Lower leg skin (tissue), 4 donors: ENCODE measurements around the gene NKAIN2. TPM values are rescaled to one million over a fixed set of nuclear protein-coding genes. Genes with fewer than 3 reads are reported as not detected.
"Not testable (repeated sequence)": the region's sequence is repeated elsewhere in the genome, so short reads cannot be mapped to it uniquely, and the experiment has no call there.

ENCODE experiments used
- DNase-seq, 2 donors: peaks; one replicate each; pipeline ENCODE4 v3.0.0-alpha.2; 2019; ENCODE audit warnings: low spot score in 2 of 2
- H3K4me3 ChIP-seq: fragments of 200-600 bp; sonication (generic); 2 replicates; pipeline ENCODE4 v1.5.1; 2017; ENCODE audit warnings: mild to moderate bottlenecking, low read depth; ENCODE audit not compliant: poor library complexity, severe bottlenecking
- POLR2A ChIP-seq, 2 donors: fragments of 450-650 bp; IDR thresholded peaks; one replicate each; pipeline ENCODE4 v1.6.1; 2016 to 2017; ENCODE audit warnings: antibody characterized with exemption in 2 of 2, mild to moderate bottlenecking in 1 of 2, moderate library complexity in 1 of 2
- WGBS, 2 donors: methylation state at CpG; one replicate each; pipeline ENCODE4 v1.1.5; 2018; 5-methylcytosine and 5-hydroxymethylcytosine counted together
- intact Hi-C: fragments of 100-400 bp; cut with DNase I; formaldehyde crosslinking; loops from one replicate; pipeline ENCODE4 v1.15.0; 2023; ENCODE audit warnings: low total_unique reads
- total RNA-seq, 4 donors: library from RNA; depleted of rRNA; stranded (reverse); fragments of >200 nt; gene quantifications; one replicate each; pipeline ENCODE4 v1.1.0, GENCODE V29; 2016
- TF ChIP-seq, protein P1 (sequence below), 3 donors: fragments of 450-650 bp; IDR thresholded peaks; one replicate each; pipeline ENCODE4 v1.5.1; 2016; ENCODE audit warnings: antibody characterized with exemption in 3 of 3, mild to moderate bottlenecking in 3 of 3, moderate library complexity in 2 of 3

The NKAIN2 gene
- total RNA-seq, 4 donors from 2014 or later = 0.37 TPM; not detected in 3

DNA sequence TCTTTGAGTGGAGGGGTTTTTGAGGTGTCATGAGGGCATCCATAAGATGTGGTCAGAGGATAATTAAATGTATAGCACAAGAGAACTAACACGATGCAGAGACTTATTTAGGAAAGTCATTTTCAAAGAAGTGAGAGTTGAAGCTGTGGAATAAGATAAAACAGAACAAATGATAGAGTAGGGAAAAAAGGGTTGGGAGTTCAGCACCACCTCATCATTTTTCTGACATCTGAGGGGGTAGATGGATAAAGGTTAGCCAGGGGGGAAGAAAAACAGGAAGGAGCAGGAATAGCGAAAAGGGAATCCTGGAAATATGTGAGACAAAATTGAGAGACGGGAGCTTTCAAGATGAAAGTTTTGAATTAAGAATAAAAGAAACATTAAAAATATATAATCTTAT is 434.2 kb downstream of the NKAIN2 start:
- TF ChIP-seq, protein P1, sequence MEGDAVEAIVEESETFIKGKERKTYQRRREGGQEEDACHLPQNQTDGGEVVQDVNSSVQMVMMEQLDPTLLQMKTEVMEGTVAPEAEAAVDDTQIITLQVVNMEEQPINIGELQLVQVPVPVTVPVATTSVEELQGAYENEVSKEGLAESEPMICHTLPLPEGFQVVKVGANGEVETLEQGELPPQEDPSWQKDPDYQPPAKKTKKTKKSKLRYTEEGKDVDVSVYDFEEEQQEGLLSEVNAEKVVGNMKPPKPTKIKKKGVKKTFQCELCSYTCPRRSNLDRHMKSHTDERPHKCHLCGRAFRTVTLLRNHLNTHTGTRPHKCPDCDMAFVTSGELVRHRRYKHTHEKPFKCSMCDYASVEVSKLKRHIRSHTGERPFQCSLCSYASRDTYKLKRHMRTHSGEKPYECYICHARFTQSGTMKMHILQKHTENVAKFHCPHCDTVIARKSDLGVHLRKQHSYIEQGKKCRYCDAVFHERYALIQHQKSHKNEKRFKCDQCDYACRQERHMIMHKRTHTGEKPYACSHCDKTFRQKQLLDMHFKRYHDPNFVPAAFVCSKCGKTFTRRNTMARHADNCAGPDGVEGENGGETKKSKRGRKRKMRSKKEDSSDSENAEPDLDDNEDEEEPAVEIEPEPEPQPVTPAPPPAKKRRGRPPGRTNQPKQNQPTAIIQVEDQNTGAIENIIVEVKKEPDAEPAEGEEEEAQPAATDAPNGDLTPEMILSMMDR (IDR thresholded peaks at IDR 0.05) = no peak
- TF ChIP-seq POLR2A (IDR thresholded peaks at IDR 0.05) = no peak
- DNase-seq = no peak
- WGBS, 2 donors = 88 to 89% methylated on average over 3 of the region's 3 CpGs
- intact Hi-C loops = no loop called here
- no peak overlapping the region for H3K4me3 ChIP-seq

DNA sequence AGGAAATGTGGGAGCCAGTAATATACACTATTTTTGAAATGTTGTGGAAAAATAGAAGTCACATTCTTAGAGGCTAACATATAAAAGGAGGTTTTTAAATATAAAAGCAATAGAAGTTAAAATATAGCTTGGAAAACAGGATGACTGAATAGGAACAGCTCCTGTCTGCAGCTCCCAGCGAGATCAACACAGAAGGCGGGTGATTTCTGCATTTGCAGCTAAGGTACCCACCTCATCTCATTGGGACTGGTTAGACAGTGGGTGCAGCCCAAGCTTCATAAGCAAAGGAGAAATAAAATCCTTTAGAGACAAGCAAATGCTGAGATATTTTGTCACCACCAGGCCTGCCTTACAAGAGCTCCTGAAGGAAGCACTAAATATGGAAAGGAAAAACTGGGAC is 434.7 kb downstream of the NKAIN2 start:
- intact Hi-C loops, H3K4me3 ChIP-seq, DNase-seq: not testable (repeated sequence)
- WGBS, 2 donors = 87 to 93% methylated on average over 2 of the region's 2 CpGs

DNA sequence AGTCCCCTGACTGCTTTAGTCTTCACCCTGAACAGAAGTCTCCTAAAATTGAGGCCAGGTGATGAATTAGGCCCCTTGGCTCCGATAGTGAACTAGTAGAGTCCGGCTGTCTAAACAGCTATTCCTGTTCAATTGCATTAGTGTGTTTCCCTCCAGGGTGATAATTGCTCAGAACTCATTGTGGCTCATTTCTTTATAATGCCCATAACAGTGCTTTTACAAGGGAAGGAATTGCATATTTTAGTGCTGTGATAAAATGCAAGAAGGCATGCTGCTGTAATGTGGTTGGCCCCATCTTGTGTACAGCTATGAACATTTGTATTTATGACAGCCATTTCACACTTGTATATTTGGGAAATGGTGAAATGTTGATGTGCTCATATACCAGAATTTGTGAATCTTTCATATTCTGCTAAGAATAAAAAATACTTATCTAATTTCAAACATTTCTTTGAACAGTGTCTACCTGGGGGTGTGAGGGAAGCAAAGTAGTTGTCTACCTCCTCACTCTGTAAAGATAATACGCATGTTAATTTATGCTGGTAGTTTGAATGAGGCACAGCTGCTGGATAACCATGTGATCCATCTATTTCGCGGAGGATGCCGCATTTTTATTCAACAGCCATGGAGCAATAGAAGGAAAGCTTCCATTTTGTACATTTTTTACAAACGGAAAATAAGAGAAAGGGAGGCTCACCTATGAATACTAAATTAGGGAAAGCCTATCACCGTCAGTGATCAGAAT is 451.4 kb downstream of the NKAIN2 start:
- intact Hi-C loops = no loop called here
- no peak for TF ChIP-seq POLR2A (IDR thresholded peaks at IDR 0.05)
- TF ChIP-seq, protein P1 (IDR thresholded peaks at IDR 0.05) = no peak
- 80 to 82% methylated on average over 8 of the region's 8 CpGs for WGBS, 2 donors
- DNase-seq = no peak
- no peak overlapping the region for H3K4me3 ChIP-seq

DNA sequence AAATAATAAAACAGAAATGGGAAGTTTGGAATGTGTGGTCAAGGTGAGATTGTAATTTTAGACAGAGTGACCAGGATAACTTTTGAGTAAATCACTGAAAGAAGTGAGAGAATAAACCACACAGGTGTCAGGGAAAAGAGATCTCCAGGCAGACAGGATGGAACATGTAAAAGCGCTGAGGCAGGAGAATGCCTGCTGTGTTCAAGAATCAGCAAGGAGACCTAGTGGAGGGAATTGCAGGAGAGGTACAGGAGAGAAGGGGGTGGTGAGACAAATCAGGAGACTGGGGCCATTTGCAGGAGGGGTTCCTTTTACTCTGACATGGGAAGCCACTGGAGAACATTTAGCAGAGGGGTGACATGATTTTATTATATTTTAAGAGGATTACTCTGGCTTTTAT is 456.7 kb downstream of the NKAIN2 start:
- DNase-seq = no peak
- H3K4me3 ChIP-seq = no peak overlapping the region
- TF ChIP-seq, protein P1 (IDR thresholded peaks at IDR 0.05) = no peak
- no peak for TF ChIP-seq POLR2A (IDR thresholded peaks at IDR 0.05)
- 34 to 60% methylated on average over 1 of the region's 1 CpG for WGBS, 2 donors
- intact Hi-C loops = no loop called here

DNA sequence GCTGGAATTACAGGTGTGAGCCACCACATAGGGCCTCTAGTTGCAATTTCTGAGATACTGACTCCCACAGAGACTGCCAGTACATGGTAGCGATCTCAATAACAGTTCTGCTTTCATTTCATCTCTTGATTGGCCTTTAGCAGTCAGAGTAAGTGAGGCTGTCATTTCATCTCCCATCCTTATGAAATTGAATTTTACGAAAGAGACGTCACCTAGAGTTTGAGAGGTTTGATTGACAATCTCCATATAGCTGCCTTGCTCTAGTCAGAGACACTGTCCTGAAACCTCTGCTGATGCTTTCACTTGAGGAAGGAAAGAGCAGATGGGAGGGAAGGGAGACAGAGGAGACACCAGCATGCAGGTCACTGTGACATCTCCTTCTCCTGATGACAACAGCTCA is 466.1 kb downstream of the NKAIN2 start:
- H3K4me3 ChIP-seq = no peak overlapping the region
- DNase-seq = no peak
- WGBS, 2 donors = 95 to 97% methylated on average over 3 of the region's 3 CpGs
- intact Hi-C loops = no loop called here
- TF ChIP-seq, protein P1 (IDR thresholded peaks at IDR 0.05) = no peak
- no peak for TF ChIP-seq POLR2A (IDR thresholded peaks at IDR 0.05)

DNA sequence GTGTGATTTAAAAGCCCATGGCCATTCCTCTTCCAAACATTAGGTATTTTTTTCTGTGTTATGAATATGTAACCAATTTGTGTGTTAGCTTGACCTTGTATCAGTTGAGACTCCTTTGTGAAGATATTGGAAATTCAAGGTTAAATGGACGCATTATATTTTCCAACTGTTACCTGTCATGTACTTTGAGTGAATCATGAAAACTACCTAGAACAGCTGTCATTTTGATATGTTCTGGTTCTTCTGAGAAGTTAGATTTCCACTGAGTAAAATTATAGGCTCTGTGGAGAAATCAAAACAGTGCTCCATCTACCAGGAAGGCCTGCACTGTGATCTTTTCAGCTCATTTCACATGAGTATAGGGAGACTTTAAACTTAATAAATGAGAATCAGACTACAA is 470.0 kb downstream of the NKAIN2 start:
- 88 to 94% methylated on average over 1 of the region's 1 CpG for WGBS, 2 donors
- intact Hi-C loops = no loop called here

More for the DNA sequence above, 470.0 kb downstream of the NKAIN2 start:
- TF ChIP-seq, protein P1 (IDR thresholded peaks at IDR 0.05) = no peak
- no peak for TF ChIP-seq POLR2A (IDR thresholded peaks at IDR 0.05)
- H3K4me3 ChIP-seq = no peak overlapping the region
- no peak for DNase-seq
